Osteoblast (primary cell): ENCODE results near the gene CENPV. TPM values are rescaled to one million over a fixed set of nuclear protein-coding genes. Genes with fewer than 3 reads are reported as not detected.

Source experiments
- DNase-seq: peaks from one replicate; pipeline ENCODE4 v3.0.0; 2011; ENCODE audit warnings: low spot score, mixed read lengths; ENCODE audit not compliant: insufficient read length; ENCODE audit errors: missing footprints
- H2AFZ ChIP-seq: 2 replicates; pipeline ENCODE4 v1.6.0; 2011; ENCODE audit warnings: mild to moderate bottlenecking, low read length
- H3K27ac ChIP-seq: 2 replicates; pipeline ENCODE4 v1.5.1; 2011; ENCODE audit warnings: mild to moderate bottlenecking, low read depth, low read length, moderate library complexity
- H3K27me3 ChIP-seq: 2 replicates; pipeline ENCODE4 v1.6.0; 2012; ENCODE audit warnings: mild to moderate bottlenecking, control low read depth, inconsistent platforms, low read length, moderate library complexity; ENCODE audit not compliant: insufficient read depth
- H3K36me3 ChIP-seq: 2 replicates; pipeline ENCODE4 v1.5.1; 2011; ENCODE audit warnings: mild to moderate bottlenecking, low read length, control low read depth, moderate library complexity; ENCODE audit not compliant: insufficient read depth
- H3K4me1 ChIP-seq: 2 replicates; pipeline ENCODE4 v1.5.1; 2011; ENCODE audit warnings: mild to moderate bottlenecking, low read length, control low read depth, moderate library complexity; ENCODE audit not compliant: insufficient read depth
- H3K4me2 ChIP-seq: 2 replicates; pipeline ENCODE4 v1.6.0; 2011; ENCODE audit warnings: mild to moderate bottlenecking, low read length; ENCODE audit not compliant: insufficient read depth
- H3K4me3 ChIP-seq: fragments of 200-600 bp; sonication (generic); 3 replicates; pipeline ENCODE4 v1.5.1; 2012; ENCODE audit warnings: mild to moderate bottlenecking, low read length, inconsistent platforms; ENCODE audit not compliant: insufficient read depth
- H3K79me2 ChIP-seq: 2 replicates; pipeline ENCODE4 v1.6.0; 2012; ENCODE audit warnings: mild to moderate bottlenecking, low read length, control low read depth, inconsistent platforms; ENCODE audit not compliant: insufficient read depth
- H3K9me3 ChIP-seq: 2 replicates; pipeline ENCODE4 v1.5.1; 2011; ENCODE audit warnings: low read depth, low read length, control low read depth
- H4K20me1 ChIP-seq: 2 replicates; pipeline ENCODE4 v1.6.0; 2012; ENCODE audit warnings: mild to moderate bottlenecking, low read length, control low read depth; ENCODE audit not compliant: insufficient read depth
- total RNA-seq: library from RNA; depleted of rRNA; stranded (reverse); fragments of >200 nt; gene quantifications from 2 replicates; pipeline ENCODE4 v1.2.3, GENCODE V29; 2012
- TF ChIP-seq, protein P1 (sequence below): IDR thresholded peaks from 2 replicates; pipeline ENCODE4 v1.5.1; 2011; ENCODE audit warnings: mild to moderate bottlenecking, low read depth, low read length, moderate library complexity; ENCODE audit errors: extremely low read depth

The CENPV gene
- total RNA-seq, 1 donor: 5.1 TPM

DNA sequence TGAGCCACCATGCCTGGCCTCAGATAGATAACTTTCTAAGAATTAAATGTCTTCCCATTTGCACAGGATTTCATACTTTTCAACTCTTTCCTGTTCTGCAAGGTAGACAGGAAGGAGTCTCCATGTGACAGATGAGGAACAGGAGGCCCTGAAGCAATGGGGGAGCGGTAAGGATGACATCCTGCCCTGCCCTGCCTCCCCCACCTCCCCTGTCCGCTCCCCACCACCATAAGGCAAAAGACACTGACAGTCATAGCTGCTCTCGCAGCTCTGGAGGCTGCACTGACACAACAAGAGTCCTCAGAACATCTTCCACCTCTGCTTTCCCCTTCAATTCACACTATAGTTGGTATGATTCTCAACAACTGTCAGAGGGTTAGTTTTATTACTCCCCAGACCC lies 9.7 kb downstream of the CENPV start:
- no peaks in the 10 kb centered on the region for H3K4me1 ChIP-seq
- no peak overlapping the region for H3K4me3 ChIP-seq
- no peak for DNase-seq
- H3K27me3 ChIP-seq: no peaks in the 10 kb centered on the region
- no peaks in the 10 kb centered on the region for H4K20me1 ChIP-seq
- no peak overlapping the region for H3K27ac ChIP-seq
- H3K9me3 ChIP-seq: no peaks in the 10 kb centered on the region
- TF ChIP-seq, protein P1, sequence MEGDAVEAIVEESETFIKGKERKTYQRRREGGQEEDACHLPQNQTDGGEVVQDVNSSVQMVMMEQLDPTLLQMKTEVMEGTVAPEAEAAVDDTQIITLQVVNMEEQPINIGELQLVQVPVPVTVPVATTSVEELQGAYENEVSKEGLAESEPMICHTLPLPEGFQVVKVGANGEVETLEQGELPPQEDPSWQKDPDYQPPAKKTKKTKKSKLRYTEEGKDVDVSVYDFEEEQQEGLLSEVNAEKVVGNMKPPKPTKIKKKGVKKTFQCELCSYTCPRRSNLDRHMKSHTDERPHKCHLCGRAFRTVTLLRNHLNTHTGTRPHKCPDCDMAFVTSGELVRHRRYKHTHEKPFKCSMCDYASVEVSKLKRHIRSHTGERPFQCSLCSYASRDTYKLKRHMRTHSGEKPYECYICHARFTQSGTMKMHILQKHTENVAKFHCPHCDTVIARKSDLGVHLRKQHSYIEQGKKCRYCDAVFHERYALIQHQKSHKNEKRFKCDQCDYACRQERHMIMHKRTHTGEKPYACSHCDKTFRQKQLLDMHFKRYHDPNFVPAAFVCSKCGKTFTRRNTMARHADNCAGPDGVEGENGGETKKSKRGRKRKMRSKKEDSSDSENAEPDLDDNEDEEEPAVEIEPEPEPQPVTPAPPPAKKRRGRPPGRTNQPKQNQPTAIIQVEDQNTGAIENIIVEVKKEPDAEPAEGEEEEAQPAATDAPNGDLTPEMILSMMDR: no peak
- H3K4me2 ChIP-seq: no peak overlapping the region
- no peaks in the 10 kb centered on the region for H3K79me2 ChIP-seq
- peaks cover 15% of the 10 kb centered on the region for H3K36me3 ChIP-seq
- H2AFZ ChIP-seq: no peak overlapping the region

DNA sequence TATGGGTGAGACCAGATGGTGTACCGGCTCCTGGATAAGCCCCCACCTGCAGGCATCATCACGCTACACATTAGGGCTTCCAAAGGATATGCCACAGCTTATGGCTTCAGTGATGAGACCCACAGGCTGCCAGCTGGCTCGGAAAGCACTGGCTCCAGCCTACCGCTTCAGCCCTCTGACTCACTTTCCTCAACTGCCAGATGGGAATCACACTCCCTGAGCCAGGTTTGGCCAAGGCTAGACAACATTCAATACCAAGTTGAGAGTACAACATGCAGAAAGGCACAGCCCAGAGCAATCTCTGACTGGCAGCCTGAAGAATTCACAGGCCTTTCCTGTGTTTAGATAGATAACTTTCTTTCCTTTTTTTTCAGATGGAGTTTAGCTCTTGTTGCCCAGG lies 10.3 kb downstream of the CENPV start:
- Histone ChIP-seq H3K27ac (no peak overlapping the region), H3K36me3 (peaks cover 14% of the 10 kb centered on the region), H2AFZ (no peak overlapping the region), H3K4me2 (no peak overlapping the region), H3K27me3 (no peaks in the 10 kb centered on the region), H3K79me2 (no peaks in the 10 kb centered on the region), H4K20me1 (no peaks in the 10 kb centered on the region), H3K4me1 (no peaks in the 10 kb centered on the region), H3K4me3 (no peak overlapping the region), H3K9me3 (no peaks in the 10 kb centered on the region)
- peak; percentile 73 for DNase-seq
- TF ChIP-seq, protein P1: no peak

DNA sequence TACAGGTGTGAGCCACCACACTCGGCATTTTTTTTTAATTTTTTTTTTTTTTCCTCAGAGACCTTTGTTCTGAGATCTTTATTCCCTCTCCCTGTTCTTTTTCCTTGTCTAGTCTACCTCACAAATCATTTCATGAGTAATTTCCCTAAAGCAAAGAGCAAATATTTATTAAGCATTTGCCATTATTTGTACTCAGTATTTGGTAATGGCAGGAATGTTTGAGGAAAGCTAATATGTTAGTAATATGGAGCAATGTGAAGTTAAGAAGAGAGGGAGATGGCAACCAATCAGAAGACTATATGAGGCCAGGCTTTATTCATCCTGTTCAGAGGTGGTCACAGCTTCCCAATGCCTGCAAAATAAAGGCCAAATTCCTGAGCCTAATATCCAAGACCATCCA lies 13.3 kb downstream of the CENPV start:
- no peaks in the 10 kb centered on the region for H4K20me1 ChIP-seq
- no peak overlapping the region for H3K4me3 ChIP-seq

DNA sequence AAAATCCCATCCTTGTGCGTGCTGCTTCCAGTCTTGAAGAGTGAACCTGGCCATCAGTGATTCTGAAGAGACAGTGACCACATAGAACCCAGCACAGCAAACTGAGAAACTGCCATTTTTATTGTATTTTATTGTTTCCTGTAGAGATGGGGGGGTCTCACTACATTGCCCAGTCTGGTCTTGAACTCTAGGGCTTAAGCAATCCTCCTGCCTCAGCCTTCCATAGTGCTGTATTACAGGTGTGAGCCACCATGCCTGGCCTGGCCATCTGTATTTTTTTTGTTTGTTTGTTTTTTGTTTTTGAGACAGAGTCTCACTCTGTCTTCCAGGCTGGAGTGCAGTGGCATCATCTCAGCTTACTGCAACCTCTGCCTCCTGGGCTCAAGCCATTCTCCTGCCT lies 13.9 kb downstream of the CENPV start:
- no peaks in the 10 kb centered on the region for H4K20me1 ChIP-seq
- no peaks in the 10 kb centered on the region for H3K9me3 ChIP-seq
- H3K79me2 ChIP-seq: no peaks in the 10 kb centered on the region
- no peak overlapping the region for H3K4me3 ChIP-seq
- DNase-seq: no peak
- H3K4me1 ChIP-seq: no peaks in the 10 kb centered on the region
- H3K27me3 ChIP-seq: no peaks in the 10 kb centered on the region
- H3K36me3 ChIP-seq: peaks cover 10% of the 10 kb centered on the region
- TF ChIP-seq, protein P1: no peak
- no peak overlapping the region for H3K27ac ChIP-seq
- no peak overlapping the region for H3K4me2 ChIP-seq
- no peak overlapping the region for H2AFZ ChIP-seq

More for the DNA sequence above, 13.3 kb downstream of the CENPV start:
- H3K4me2 ChIP-seq: no peak overlapping the region
- no peaks in the 10 kb centered on the region for H3K79me2 ChIP-seq
- no peaks in the 10 kb centered on the region for H3K9me3 ChIP-seq
- H3K27ac ChIP-seq: no peak overlapping the region
- H3K27me3 ChIP-seq: no peaks in the 10 kb centered on the region
- TF ChIP-seq, protein P1: no peak
- peaks cover 12% of the 10 kb centered on the region for H3K36me3 ChIP-seq
- no peak for DNase-seq
- no peak overlapping the region for H2AFZ ChIP-seq
- no peaks in the 10 kb centered on the region for H3K4me1 ChIP-seq
